Omental fat pad (tissue), 4 donors: ENCODE data around the gene ARMC7. TPM values are rescaled to one million over a fixed set of nuclear protein-coding genes. Genes with fewer than 3 reads are reported as not detected.

Source experiments
- ATAC-seq: fragments of 150-250 bp; one replicate; pipeline ENCODE4 v1.9.1; 2016; ENCODE audit warnings: mild to moderate bottlenecking, moderate library complexity; ENCODE audit not compliant: low FRiP score
- DNase-seq: peaks from one replicate; pipeline ENCODE4 v3.0.0-alpha.2; 2019; ENCODE audit warnings: low spot score
- CTCF ChIP-seq, 3 donors: fragments of 450-650 bp; IDR thresholded peaks; one replicate each; pipeline ENCODE4 v1.5.1; 2016 to 2017; ENCODE audit warnings: antibody characterized with exemption in 3 of 3, mild to moderate bottlenecking in 3 of 3, moderate library complexity in 2 of 3
- total RNA-seq, 4 donors: library from RNA; depleted of rRNA; stranded (reverse); fragments of >200 nt; gene quantifications; one replicate each; pipeline ENCODE4 v1.1.0, GENCODE V29; 2016

The ARMC7 gene
- 1 to 10 TPM; 3.1 to 7.7 (median 4.9) TPM for total RNA-seq

- DNase-seq (peak; percentile 41), ATAC-seq (peak; percentile 78)
- no peak for TF ChIP-seq CTCF (IDR thresholded peaks at IDR 0.05)
Observed at GRCh38 chr17:75109407-75110233, at the start of gene ARMC7. Gene ARMC7 (plus strand): TSS chr17:75109969. CDS start chr17:75110289, 320 bp downstream.

GRCh38 chr17:75060434-75061054 is 49.2 kb upstream of the ARMC7 start:
- TF ChIP-seq CTCF (IDR thresholded peaks at IDR 0.05): no peak
- DNase-seq (no peak), ATAC-seq (no peak)

GRCh38 chr17:75061055-75061438 is 48.7 kb upstream of the ARMC7 start:
- TF ChIP-seq CTCF (IDR thresholded peaks at IDR 0.05): no peak

GRCh38 chr17:75061618-75062017 is 48.2 kb upstream of the ARMC7 start:
- DNase-seq: no peak
- ATAC-seq: no peak
- no peak for TF ChIP-seq CTCF (IDR thresholded peaks at IDR 0.05)

More at GRCh38 chr17:75061055-75061438, 48.7 kb upstream of the ARMC7 start:
- no peak for ATAC-seq
- no peak for DNase-seq

- TF ChIP-seq CTCF (IDR thresholded peaks at IDR 0.05): no peak
- no peak for DNase-seq
- ATAC-seq: no peak
Observed at GRCh38 chr17:75063201-75063600, 46.6 kb upstream of the ARMC7 start.

GRCh38 chr17:75063626-75064025 is 46.1 kb upstream of the ARMC7 start:
- ATAC-seq (no peak), DNase-seq (no peak)
- TF ChIP-seq CTCF (IDR thresholded peaks at IDR 0.05): no peak
